Astrocyte of the spinal cord (primary cell): ENCODE data around the gene COL4A3.

Experiments
- DNase-seq: peaks from one replicate; pipeline ENCODE4 v3.0.0; 2011; ENCODE audit warnings: low read depth, low spot score
- H3K4me3 ChIP-seq: 2 replicates; pipeline ENCODE4 v1.5.1; 2011; ENCODE audit warnings: low read depth, mild to moderate bottlenecking, low read length, moderate library complexity
- in situ Hi-C: cut with HindIII; loops from 2 replicates; pipeline ENCODE4 v1.10.0; 2017; ENCODE audit warnings: low sequenced_read_pairs
- TF ChIP-seq, protein P1 (sequence below): IDR thresholded peaks from 2 replicates; pipeline ENCODE4 v1.5.1; 2012; ENCODE audit warnings: low read depth, mild to moderate bottlenecking, low read length, inconsistent platforms

COL4A3 gene

DNA sequence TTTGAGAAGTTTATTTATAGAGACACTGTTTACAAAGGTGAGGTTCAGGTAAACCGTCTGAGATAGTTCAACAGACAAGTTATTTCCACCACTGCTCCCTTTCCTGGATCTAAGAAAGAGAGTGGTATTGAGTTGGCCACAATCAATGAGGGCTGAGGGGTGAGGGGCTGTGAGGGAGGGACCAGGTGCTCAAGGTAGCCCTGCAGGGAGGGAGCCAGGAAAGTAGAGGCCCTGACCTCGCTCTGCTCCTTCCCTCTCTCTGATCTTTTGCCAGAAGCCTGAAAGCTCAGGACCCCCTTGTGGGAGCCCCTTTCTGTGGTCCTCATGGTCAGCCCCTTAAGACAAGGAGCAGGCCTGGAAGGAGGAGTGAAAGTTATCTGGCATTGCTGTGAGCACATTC lies 29.8 kb downstream of the COL4A3 start:
- H3K4me3 ChIP-seq: no peak overlapping the region
- TF ChIP-seq, protein P1, sequence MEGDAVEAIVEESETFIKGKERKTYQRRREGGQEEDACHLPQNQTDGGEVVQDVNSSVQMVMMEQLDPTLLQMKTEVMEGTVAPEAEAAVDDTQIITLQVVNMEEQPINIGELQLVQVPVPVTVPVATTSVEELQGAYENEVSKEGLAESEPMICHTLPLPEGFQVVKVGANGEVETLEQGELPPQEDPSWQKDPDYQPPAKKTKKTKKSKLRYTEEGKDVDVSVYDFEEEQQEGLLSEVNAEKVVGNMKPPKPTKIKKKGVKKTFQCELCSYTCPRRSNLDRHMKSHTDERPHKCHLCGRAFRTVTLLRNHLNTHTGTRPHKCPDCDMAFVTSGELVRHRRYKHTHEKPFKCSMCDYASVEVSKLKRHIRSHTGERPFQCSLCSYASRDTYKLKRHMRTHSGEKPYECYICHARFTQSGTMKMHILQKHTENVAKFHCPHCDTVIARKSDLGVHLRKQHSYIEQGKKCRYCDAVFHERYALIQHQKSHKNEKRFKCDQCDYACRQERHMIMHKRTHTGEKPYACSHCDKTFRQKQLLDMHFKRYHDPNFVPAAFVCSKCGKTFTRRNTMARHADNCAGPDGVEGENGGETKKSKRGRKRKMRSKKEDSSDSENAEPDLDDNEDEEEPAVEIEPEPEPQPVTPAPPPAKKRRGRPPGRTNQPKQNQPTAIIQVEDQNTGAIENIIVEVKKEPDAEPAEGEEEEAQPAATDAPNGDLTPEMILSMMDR: no peak
- in situ Hi-C loops: no loop called here
- no peak for DNase-seq

- in situ Hi-C loops: no loop called here
- TF ChIP-seq, protein P1: no peak
- DNase-seq: no peak
- no peak overlapping the region for H3K4me3 ChIP-seq
Observed at GRCh38 chr2:227198866-227199265, 34.4 kb downstream of the COL4A3 start.

DNA sequence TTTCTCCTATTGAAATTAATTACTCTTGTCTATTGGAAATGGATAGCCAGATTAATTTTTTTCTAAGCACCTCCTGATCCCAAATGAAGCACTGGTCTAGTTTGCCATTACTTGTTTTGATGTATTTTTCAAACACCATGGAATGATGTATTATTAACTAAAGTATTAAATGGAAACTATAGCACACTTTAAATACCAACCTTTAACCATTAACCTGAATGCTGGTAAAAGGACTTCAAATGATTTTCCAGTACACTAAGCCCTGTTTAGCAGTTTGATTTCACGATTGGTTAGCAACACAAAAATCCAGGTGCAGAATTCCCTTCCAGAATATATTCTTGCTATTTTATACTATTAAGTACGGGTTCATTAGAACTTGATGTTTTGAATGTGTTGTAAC lies 37.3 kb downstream of the COL4A3 start:
- TF ChIP-seq, protein P1: no peak
- in situ Hi-C loops: no loop called here

GRCh38 chr2:227204452-227204851 lies 40.0 kb downstream of the COL4A3 start:
- TF ChIP-seq, protein P1: no peak
- DNase-seq: no peak
- in situ Hi-C loops: no loop called here
- H3K4me3 ChIP-seq: no peak overlapping the region

More for the DNA sequence above, 37.3 kb downstream of the COL4A3 start:
- no peak for DNase-seq
- H3K4me3 ChIP-seq: no peak overlapping the region

- TF ChIP-seq, protein P1: no peak
- no peak for DNase-seq
- in situ Hi-C loops: no loop called here
- no peak overlapping the region for H3K4me3 ChIP-seq
Observed at GRCh38 chr2:227205701-227206100, 41.3 kb downstream of the COL4A3 start.

DNA sequence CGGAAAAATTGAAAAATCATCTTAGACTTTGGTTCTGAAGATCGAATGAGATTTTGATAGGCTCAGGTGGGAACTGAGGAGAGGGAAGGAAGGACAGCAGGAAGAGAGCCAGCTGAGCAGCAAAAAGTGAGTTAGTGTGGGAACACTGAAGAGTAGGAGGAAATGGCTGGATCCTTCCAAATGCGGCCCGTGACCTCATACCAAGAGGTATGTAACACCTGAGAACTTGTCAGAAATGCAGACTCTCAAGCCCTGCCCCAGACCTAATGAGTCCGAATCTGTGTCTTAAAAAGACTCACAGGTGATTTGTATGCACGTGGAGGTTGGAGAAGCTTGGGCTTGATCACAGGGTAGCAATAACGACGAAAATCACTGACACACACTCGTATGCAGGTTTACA lies 42.0 kb downstream of the COL4A3 start:
- TF ChIP-seq, protein P1: no peak
- no peak overlapping the region for H3K4me3 ChIP-seq
- in situ Hi-C loops: no loop called here
- DNase-seq: no peak

DNA sequence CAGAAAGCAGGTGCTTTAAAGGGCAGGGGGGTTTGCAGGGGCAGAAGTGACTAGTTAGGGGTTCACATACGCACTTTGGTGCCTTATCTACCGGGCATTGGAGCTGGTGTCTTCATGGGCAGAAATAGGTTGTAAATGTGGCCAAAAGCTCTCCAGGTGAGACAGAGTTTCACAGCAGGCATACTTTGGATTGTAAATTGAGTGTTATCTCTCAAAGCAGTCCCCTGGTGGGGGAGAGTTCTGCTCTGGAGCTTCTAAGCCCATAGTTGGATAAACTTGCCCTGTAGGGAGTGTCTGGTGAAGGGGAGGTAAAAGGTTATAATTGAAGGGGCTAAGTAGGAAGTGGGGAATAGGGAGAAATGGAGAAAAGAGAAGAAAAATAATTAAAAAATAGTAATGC lies 43.1 kb downstream of the COL4A3 start:
- DNase-seq: no peak
- in situ Hi-C loops: no loop called here
- TF ChIP-seq, protein P1: no peak
- H3K4me3 ChIP-seq: no peak overlapping the region
